Progenitor cell of endocrine pancreas (in vitro differentiated cells): Measurements from ENCODE around the gene TM9SF4. TPM values are rescaled to one million over a fixed set of nuclear protein-coding genes. Genes with fewer than 3 reads are reported as not detected.
"Not testable (repeated sequence)": the region's sequence is repeated elsewhere in the genome, so short reads cannot be mapped to it uniquely, and the experiment has no call there.

Experiments used
- DNase-seq: peaks from one replicate; pipeline ENCODE4 v3.0.0; 2021; ENCODE audit warnings: low spot score; ENCODE audit not compliant: unreplicated experiment
- H3K27ac Mint-ChIP-seq: 2 replicates; pipeline ENCODE4 v1.8.0; 2021; ENCODE audit warnings: mild to moderate bottlenecking, moderate library complexity, mixed read lengths
- H3K27me3 Mint-ChIP-seq: 2 replicates; pipeline ENCODE4 v1.8.0; 2021; ENCODE audit warnings: mixed read lengths
- H3K36me3 Mint-ChIP-seq: 2 replicates; pipeline ENCODE4 v1.8.0; 2022; ENCODE audit warnings: mixed read lengths; ENCODE audit not compliant: insufficient read depth
- H3K4me1 Mint-ChIP-seq: 2 replicates; pipeline ENCODE4 v1.8.0; 2021; ENCODE audit warnings: low read depth, mixed read lengths
- H3K4me3 Mint-ChIP-seq: 2 replicates; pipeline ENCODE4 v1.8.0; 2021; ENCODE audit warnings: low read depth, mild to moderate bottlenecking, moderate library complexity, mixed read lengths
- H3K9me3 Mint-ChIP-seq: 2 replicates; pipeline ENCODE4 v1.8.0; 2021; ENCODE audit warnings: low read depth, mixed read lengths
- total RNA-seq: library from RNA; stranded (reverse); gene quantifications from 2 replicates; pipeline ENCODE4 v1.2.1, GENCODE V29; 2021
- TF ChIP-seq, protein P1 (sequence below): fragments of 200-600 bp; sonication (generic); IDR thresholded peaks from one replicate; pipeline ENCODE4 v1.5.0; 2021; ENCODE audit warnings: antibody characterized with exemption, mild to moderate bottlenecking; ENCODE audit not compliant: unreplicated experiment

Gene TM9SF4
- total RNA-seq, 1 donor from 2014 or later, result 92.9 TPM

DNA sequence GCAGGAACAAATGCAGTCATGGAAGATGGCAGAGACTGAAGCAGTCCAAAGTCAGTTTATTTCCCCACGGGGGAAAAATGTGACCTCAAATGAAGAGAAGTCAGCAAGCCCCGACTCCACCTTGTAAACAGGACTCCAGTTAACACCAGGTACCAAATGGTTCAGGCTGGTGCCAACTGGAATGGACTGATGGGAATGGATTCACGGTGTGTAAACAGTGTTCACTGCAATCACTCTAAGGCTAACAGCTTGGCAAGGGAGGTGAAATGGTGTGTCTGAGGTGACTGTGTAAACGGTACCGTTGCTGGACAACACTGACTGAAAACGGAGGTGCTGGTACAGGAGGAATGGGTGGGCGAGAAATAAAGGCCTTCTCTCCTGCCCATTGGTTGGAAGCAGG lies 86.1 kb downstream of the TM9SF4 start:
- peaks cover 33% of the 10 kb centered on the region for H3K36me3 Mint-ChIP-seq
- H3K9me3 Mint-ChIP-seq, result no peaks in the 10 kb centered on the region
- no peaks in the 10 kb centered on the region for H3K27me3 Mint-ChIP-seq
- TF ChIP-seq, protein P1, sequence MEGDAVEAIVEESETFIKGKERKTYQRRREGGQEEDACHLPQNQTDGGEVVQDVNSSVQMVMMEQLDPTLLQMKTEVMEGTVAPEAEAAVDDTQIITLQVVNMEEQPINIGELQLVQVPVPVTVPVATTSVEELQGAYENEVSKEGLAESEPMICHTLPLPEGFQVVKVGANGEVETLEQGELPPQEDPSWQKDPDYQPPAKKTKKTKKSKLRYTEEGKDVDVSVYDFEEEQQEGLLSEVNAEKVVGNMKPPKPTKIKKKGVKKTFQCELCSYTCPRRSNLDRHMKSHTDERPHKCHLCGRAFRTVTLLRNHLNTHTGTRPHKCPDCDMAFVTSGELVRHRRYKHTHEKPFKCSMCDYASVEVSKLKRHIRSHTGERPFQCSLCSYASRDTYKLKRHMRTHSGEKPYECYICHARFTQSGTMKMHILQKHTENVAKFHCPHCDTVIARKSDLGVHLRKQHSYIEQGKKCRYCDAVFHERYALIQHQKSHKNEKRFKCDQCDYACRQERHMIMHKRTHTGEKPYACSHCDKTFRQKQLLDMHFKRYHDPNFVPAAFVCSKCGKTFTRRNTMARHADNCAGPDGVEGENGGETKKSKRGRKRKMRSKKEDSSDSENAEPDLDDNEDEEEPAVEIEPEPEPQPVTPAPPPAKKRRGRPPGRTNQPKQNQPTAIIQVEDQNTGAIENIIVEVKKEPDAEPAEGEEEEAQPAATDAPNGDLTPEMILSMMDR, result no peak
- no peak overlapping the region for H3K4me3 Mint-ChIP-seq
- no peak for DNase-seq
- peaks cover 13% of the 10 kb centered on the region for H3K4me1 Mint-ChIP-seq
- no peak overlapping the region for H3K27ac Mint-ChIP-seq

DNA sequence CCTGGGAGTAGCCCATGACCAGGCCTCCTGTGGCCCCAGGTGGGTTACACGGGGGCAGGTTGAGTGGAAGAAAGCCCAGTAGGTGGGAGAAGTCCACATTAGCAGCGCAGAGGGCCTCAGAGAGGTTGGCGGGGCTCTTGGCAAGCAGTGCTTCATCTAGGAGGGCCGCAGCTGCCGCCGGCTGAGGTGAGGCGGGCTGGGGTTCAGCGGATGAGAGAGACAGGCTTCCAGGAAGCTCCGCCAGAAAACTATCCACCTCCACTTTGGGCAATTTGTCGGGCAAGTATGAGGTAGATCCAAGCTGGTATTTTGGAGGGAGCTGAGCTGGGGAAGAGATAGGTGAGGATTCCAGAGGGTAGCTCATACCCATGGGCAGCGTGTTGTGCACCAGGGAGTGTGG lies 87.1 kb downstream of the TM9SF4 start:
- DNase-seq, H3K9me3 Mint-ChIP-seq, H3K4me3 Mint-ChIP-seq, H3K27me3 Mint-ChIP-seq, H3K27ac Mint-ChIP-seq: not testable (repeated sequence)
- Mint-ChIP-seq H3K36me3 (peaks cover 36% of the 10 kb centered on the region), H3K4me1 (peaks cover 10% of the 10 kb centered on the region)

DNA sequence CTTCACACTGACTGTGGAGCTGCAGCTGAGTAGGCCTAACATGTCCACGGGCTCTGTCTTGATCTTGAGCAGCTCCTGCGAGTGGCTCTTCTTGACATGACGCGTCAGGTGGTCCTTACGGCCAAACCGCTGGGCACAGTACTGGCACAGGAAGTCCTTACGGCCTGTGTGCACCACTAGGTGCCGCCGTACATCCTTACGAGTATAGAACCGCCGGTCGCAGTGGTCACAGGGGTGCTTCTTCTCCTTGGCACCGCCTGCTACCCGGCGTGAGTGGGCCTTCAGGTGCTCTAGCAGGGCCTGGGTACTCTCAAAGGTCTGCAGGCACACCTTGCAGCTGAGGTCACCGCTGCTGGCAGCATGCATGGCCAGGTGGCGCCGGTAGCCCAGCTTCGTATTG lies 87.6 kb downstream of the TM9SF4 start:
- not testable (repeated sequence) for H3K4me3 Mint-ChIP-seq, H3K27me3 Mint-ChIP-seq, DNase-seq, H3K9me3 Mint-ChIP-seq, H3K27ac Mint-ChIP-seq
- Mint-ChIP-seq H3K36me3 (peaks cover 39% of the 10 kb centered on the region), H3K4me1 (peaks cover 10% of the 10 kb centered on the region)

DNA sequence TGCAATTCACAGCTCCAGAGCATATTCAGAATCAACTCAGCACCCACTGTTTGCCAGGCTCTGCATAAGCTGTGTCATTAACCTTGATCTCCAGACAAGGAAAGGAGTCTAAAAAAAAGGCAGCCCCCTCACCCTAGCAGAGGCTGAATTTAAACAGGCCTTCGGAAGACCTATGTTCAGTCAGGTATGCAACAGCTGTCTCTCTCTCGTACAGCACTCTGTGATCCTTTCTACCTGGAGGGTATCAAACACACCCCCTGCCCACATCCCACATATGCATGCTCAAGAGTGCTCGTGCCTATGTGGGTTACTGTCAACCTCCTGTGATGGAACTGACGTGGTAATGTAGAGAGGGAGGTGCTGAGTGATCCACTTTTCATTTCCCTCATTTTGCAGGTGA lies 89.5 kb downstream of the TM9SF4 start:
- H3K27me3 Mint-ChIP-seq, result no peaks in the 10 kb centered on the region
- no peak for DNase-seq
- H3K27ac Mint-ChIP-seq, result peak overlapping the region; percentile 26
- TF ChIP-seq, protein P1, result no peak
- H3K4me1 Mint-ChIP-seq, result peaks cover 12% of the 10 kb centered on the region
- H3K9me3 Mint-ChIP-seq, result no peaks in the 10 kb centered on the region
- no peak overlapping the region for H3K4me3 Mint-ChIP-seq
- H3K36me3 Mint-ChIP-seq, result peaks cover 38% of the 10 kb centered on the region

DNA sequence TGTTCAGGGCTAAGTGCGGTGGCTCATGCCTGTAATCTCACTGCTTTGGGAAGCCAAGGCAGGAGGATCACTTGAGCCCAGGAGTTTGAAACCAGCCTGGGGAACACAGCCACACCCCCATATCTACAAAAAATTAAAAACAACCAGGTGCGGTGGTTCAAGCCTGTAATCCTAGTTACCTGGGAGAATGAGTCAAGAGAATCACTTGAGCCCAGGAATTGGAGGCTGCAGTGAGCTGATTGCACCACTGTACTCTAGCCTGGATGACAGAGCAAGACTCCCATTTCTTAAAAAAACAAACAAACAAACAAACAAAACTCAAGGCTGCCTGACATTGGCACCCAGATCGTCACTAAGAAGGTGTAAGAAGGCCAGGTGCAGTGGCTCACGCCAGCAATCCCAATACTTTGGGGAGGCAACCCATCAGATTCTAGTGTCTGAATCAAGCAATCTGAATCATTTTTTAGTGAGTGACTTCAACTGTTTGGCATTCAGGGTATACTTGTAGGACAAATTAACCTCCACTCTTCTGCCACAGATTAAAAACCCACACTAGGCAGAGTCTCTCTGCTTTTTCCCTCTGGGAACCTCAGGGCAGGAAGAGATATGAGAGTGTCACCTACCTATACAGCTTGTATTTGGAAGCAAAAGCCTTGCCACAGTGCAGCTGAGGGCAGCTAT lies 91.9 kb downstream of the TM9SF4 start:
- no peak for DNase-seq
- Mint-ChIP-seq H3K36me3 (peaks cover 21% of the 10 kb centered on the region), H3K27me3 (no peaks in the 10 kb centered on the region), H3K4me3 (no peak overlapping the region), H3K9me3 (no peaks in the 10 kb centered on the region), H3K27ac (no peak overlapping the region), H3K4me1 (peaks cover 33% of the 10 kb centered on the region)
- TF ChIP-seq, protein P1, result no peak

DNA sequence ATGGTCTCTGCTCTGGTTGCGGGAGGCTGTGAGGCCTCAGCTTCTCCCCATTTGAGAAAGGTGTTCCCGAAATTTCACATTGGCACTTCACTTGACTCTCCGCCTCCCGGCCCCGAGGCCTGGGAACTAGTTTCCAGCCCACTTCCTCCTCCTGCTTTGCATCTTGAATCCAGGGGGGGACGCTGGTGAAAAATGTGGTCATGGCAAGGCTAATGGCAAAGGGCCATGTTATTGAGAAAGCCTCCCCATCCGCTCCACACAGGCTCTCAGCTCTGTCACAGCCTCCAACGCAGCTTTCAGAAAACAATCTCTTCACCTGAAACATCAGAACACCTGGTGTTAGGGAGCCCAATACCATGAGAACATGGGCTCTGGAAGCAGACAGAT lies 92.5 kb downstream of the TM9SF4 start:
- H3K9me3 Mint-ChIP-seq, result no peaks in the 10 kb centered on the region
- peak overlapping the region; percentile 63 for H3K27ac Mint-ChIP-seq
- DNase-seq, result no peak
- TF ChIP-seq, protein P1, result no peak
- H3K27me3 Mint-ChIP-seq, result no peaks in the 10 kb centered on the region
- no peak overlapping the region for H3K4me3 Mint-ChIP-seq
- peaks cover 20% of the 10 kb centered on the region for H3K36me3 Mint-ChIP-seq
- peaks cover 38% of the 10 kb centered on the region for H3K4me1 Mint-ChIP-seq
